Activated CD4-positive, alpha-beta T cell treated with anti-CD3 and anti-CD28 coated beads, Interleukin-2, amount 10 ng/mL, durations not matched to agents 7 days and 5 days (primary cell): Measurements from ENCODE around the gene PDC. TPM values are rescaled to one million over a fixed set of nuclear protein-coding genes. Genes with fewer than 3 reads are reported as not detected.

Experiments used
- CTCF ChIA-PET: fragments of 350-600 bp; sonication (Branson Sonifier 250); formaldehyde crosslinking; loops from one replicate; lab custom pipeline; 2021; ENCODE audit warnings: antibody characterized with exemption; lab: Charles Lee
- POLR2A ChIA-PET: fragments of 350-600 bp; sonication (Branson Sonifier 250); formaldehyde crosslinking; loops from one replicate; lab custom pipeline; 2021; ENCODE audit warnings: antibody characterized with exemption; lab: Charles Lee
- DNase-seq: peaks from one replicate; pipeline ENCODE4 v3.0.0-alpha.2; 2020
- H3K27ac Mint-ChIP-seq: one replicate; pipeline ENCODE4 v1.8.0; 2021; ENCODE audit warnings: mild to moderate bottlenecking, moderate library complexity, mixed read lengths
- H3K27me3 Mint-ChIP-seq: one replicate; pipeline ENCODE4 v1.8.0; 2021; ENCODE audit warnings: mixed read lengths
- H3K36me3 Mint-ChIP-seq: one replicate; pipeline ENCODE4 v1.8.0; 2021; ENCODE audit warnings: low read depth, mixed read lengths
- H3K4me1 Mint-ChIP-seq: one replicate; pipeline ENCODE4 v1.8.0; 2021; ENCODE audit warnings: mixed read lengths
- H3K4me3 Mint-ChIP-seq: one replicate; pipeline ENCODE4 v1.8.0; 2021; ENCODE audit warnings: mild to moderate bottlenecking, moderate library complexity, mixed read lengths
- H3K9me3 Mint-ChIP-seq: one replicate; pipeline ENCODE4 v1.8.0; 2021; ENCODE audit warnings: mixed read lengths
- total RNA-seq, 2 experiments: library from RNA; stranded (reverse); gene quantifications; one replicate each; pipeline ENCODE4 v1.2.3, GENCODE V29; 2021

PDC gene
- not detected for total RNA-seq

GRCh38 chr1:186461014-186461413 lies at the start of gene PDC:
Gene PDC (minus strand): TSS chr1:186461114. CDS start chr1:186449459, 11,655 bp downstream.
- POLR2A ChIA-PET: no interaction called here
- no peaks in the 10 kb centered on the region for H3K9me3 Mint-ChIP-seq
- H3K4me3 Mint-ChIP-seq: no peak within 1 kb of the TSS
- H3K27ac Mint-ChIP-seq: no peak within 1 kb of the TSS
- no peaks in the 10 kb centered on the region for H3K4me1 Mint-ChIP-seq
- peaks cover 8% of the 10 kb centered on the region for H3K27me3 Mint-ChIP-seq
- CTCF ChIA-PET: no interaction called here
- no peaks in the 10 kb centered on the region for H3K36me3 Mint-ChIP-seq
- DNase-seq: no peak

GRCh38 chr1:186503190-186503589 lies 42.3 kb upstream of the PDC start:
- no peak overlapping the region for H3K4me3 Mint-ChIP-seq
- no peak overlapping the region for H3K27ac Mint-ChIP-seq
- no peaks in the 10 kb centered on the region for H3K9me3 Mint-ChIP-seq
- ChIA-PET CTCF (interaction anchor here (0.5 kb wide), 1 partner anchor 121 kb away, joined by 3 read pairs; no protein-coding TSS in a partner anchor), POLR2A (no interaction called here)
- H3K36me3 Mint-ChIP-seq: no peaks in the 10 kb centered on the region
- H3K4me1 Mint-ChIP-seq: no peaks in the 10 kb centered on the region
- H3K27me3 Mint-ChIP-seq: no peaks in the 10 kb centered on the region
- no peak for DNase-seq

DNA sequence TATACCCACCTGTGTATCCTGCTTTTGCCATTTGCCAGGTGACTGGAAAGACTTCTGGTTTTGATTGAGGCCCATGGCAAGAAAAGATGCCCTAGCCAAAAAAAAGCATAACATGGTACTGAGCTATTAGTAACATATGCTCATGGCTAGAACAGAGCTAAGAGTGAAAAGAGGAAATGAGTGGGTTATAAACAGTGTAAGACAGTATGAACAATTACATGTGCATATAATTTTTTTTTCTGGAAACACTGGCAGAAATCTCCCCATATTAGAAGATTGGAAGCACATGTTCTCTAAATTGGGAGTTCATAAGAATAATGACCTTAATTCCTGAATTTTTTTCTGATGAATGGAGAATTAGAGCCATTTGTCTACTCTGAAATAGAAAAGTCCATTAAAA lies 41.2 kb upstream of the PDC start:
- Mint-ChIP-seq H3K27ac (no peak overlapping the region), H3K4me3 (no peak overlapping the region), H3K9me3 (no peaks in the 10 kb centered on the region), H3K36me3 (no peaks in the 10 kb centered on the region), H3K4me1 (no peaks in the 10 kb centered on the region), H3K27me3 (no peaks in the 10 kb centered on the region)
- ChIA-PET CTCF (no interaction called here), POLR2A (no interaction called here)
- DNase-seq: no peak

- Mint-ChIP-seq H3K4me3 (no peak overlapping the region), H3K27me3 (no peaks in the 10 kb centered on the region), H3K36me3 (no peaks in the 10 kb centered on the region), H3K27ac (no peak overlapping the region), H3K4me1 (no peaks in the 10 kb centered on the region), H3K9me3 (no peaks in the 10 kb centered on the region)
- CTCF ChIA-PET: no interaction called here
- POLR2A ChIA-PET: interaction anchor here (0.8 kb wide), 1 partner anchor 1799 kb away, joined by 4 read pairs; no protein-coding TSS in a partner anchor
- no peak for DNase-seq
These were observed 39.9 kb upstream of the PDC start for GRCh38 chr1:186500804-186501203.

- H3K27ac Mint-ChIP-seq: no peak overlapping the region
These were observed 38.7 kb upstream of the PDC start for GRCh38 chr1:186499571-186499970.

DNA sequence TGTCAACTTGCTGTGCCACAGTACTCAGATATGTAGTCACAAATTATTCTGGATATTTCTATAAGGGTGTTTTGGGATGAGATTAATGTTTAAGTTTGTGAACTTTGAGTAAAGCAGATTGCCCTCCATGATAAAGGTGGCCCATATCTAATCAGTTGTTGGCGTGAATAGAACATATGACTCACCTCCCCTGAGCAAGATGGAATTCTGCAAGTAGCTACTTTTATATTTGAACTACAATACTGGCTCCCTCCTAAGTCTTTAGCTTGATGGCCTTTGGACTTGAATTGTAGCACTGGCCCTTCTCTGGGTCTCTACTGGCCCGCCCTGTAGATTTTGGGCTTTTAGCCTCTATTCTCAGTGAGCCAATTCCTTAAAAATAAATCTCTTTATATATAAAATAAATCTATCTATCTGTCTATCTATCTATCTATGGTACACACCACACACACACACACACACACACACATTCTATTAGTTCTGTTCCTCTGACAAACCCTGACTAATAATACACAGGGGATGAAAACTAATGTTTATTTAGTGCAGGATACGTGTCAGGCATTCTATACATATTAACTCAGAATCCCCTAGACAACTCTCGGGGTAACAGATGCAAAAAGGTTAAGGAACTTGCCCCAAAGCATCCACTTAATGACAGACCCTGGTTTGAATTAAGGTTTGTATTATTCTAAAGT lies 37.9 kb upstream of the PDC start:
- Mint-ChIP-seq H3K4me3 (no peak overlapping the region), H3K9me3 (no peaks in the 10 kb centered on the region), H3K36me3 (no peaks in the 10 kb centered on the region), H3K4me1 (peaks cover 3% of the 10 kb centered on the region), H3K27me3 (no peaks in the 10 kb centered on the region), H3K27ac (no peak overlapping the region)
- no peak for DNase-seq
- ChIA-PET CTCF (no interaction called here), POLR2A (no interaction called here)

More at GRCh38 chr1:186499571-186499970, 38.7 kb upstream of the PDC start:
- Mint-ChIP-seq H3K4me3 (no peak overlapping the region), H3K27me3 (no peaks in the 10 kb centered on the region), H3K36me3 (no peaks in the 10 kb centered on the region), H3K4me1 (peaks cover 3% of the 10 kb centered on the region), H3K9me3 (no peaks in the 10 kb centered on the region)
- ChIA-PET CTCF (no interaction called here), POLR2A (no interaction called here)
- DNase-seq: no peak

GRCh38 chr1:186498071-186498470 lies 37.2 kb upstream of the PDC start:
- Mint-ChIP-seq H3K27ac (no peak overlapping the region), H3K4me1 (peaks cover 3% of the 10 kb centered on the region), H3K27me3 (peaks cover 1% of the 10 kb centered on the region), H3K9me3 (no peaks in the 10 kb centered on the region), H3K36me3 (no peaks in the 10 kb centered on the region), H3K4me3 (no peak overlapping the region)
- POLR2A ChIA-PET: no interaction called here
- DNase-seq: no peak
- CTCF ChIA-PET: no interaction called here

GRCh38 chr1:186497651-186498050 lies 36.7 kb upstream of the PDC start:
- peaks cover 3% of the 10 kb centered on the region for H3K4me1 Mint-ChIP-seq
- H3K27ac Mint-ChIP-seq: no peak overlapping the region
- CTCF ChIA-PET: interaction anchor here (0.6 kb wide), 1 partner anchor 52 kb away, joined by 3 read pairs; no protein-coding TSS in a partner anchor
- no peak for DNase-seq
- no peaks in the 10 kb centered on the region for H3K36me3 Mint-ChIP-seq
- POLR2A ChIA-PET: no interaction called here
- H3K4me3 Mint-ChIP-seq: no peak overlapping the region
- H3K9me3 Mint-ChIP-seq: no peaks in the 10 kb centered on the region
- H3K27me3 Mint-ChIP-seq: peaks cover 1% of the 10 kb centered on the region

GRCh38 chr1:186496171-186496851 lies 35.4 kb upstream of the PDC start:
- peaks cover 1% of the 10 kb centered on the region for H3K27me3 Mint-ChIP-seq
- no peaks in the 10 kb centered on the region for H3K36me3 Mint-ChIP-seq
- DNase-seq: no peak
- H3K4me1 Mint-ChIP-seq: peaks cover 3% of the 10 kb centered on the region
- H3K27ac Mint-ChIP-seq: no peak overlapping the region
- H3K9me3 Mint-ChIP-seq: no peaks in the 10 kb centered on the region
- no peak overlapping the region for H3K4me3 Mint-ChIP-seq
- ChIA-PET CTCF (interaction anchor here (0.6 kb wide), 1 partner anchor 73 kb away, joined by 4 read pairs; no protein-coding TSS in a partner anchor), POLR2A (no interaction called here)

DNA sequence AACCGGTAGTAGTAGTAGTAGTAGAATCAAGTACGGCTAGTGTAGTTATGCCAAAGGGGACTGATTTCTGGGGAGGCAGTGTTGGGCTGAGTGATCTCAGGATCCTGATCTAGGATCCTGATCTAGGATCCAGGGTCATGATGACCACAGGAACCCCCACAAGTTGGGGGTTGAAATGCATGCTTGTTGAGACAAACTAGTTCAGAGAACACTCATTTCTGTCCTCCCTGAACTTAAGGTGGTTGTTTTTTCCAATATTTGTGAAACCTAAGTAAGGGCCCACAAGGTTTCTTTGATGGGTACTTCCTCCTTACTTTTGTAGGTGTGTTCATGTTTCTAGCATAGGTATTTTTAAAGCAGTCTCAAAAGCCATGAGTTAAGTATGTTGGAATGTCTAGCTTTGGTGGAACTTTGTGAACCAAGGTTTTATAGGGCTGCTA lies 33.9 kb upstream of the PDC start:
- ChIA-PET POLR2A (no interaction called here), CTCF (interaction anchor here (0.7 kb wide), 1 partner anchor 128 kb away, joined by 3 read pairs; no protein-coding TSS in a partner anchor)
- peaks cover 1% of the 10 kb centered on the region for H3K27me3 Mint-ChIP-seq
- H3K36me3 Mint-ChIP-seq: no peaks in the 10 kb centered on the region
- peaks cover 3% of the 10 kb centered on the region for H3K4me1 Mint-ChIP-seq
- H3K4me3 Mint-ChIP-seq: no peak overlapping the region
- H3K27ac Mint-ChIP-seq: no peak overlapping the region
- no peaks in the 10 kb centered on the region for H3K9me3 Mint-ChIP-seq
- no peak for DNase-seq

GRCh38 chr1:186492531-186493291 lies 31.8 kb upstream of the PDC start:
- Mint-ChIP-seq H3K9me3 (no peaks in the 10 kb centered on the region), H3K27me3 (peaks cover 1% of the 10 kb centered on the region), H3K36me3 (no peaks in the 10 kb centered on the region), H3K4me3 (no peak overlapping the region), H3K27ac (no peak overlapping the region), H3K4me1 (peaks cover 3% of the 10 kb centered on the region)
- POLR2A ChIA-PET: no interaction called here
- no peak for DNase-seq
- CTCF ChIA-PET: no interaction called here

DNA sequence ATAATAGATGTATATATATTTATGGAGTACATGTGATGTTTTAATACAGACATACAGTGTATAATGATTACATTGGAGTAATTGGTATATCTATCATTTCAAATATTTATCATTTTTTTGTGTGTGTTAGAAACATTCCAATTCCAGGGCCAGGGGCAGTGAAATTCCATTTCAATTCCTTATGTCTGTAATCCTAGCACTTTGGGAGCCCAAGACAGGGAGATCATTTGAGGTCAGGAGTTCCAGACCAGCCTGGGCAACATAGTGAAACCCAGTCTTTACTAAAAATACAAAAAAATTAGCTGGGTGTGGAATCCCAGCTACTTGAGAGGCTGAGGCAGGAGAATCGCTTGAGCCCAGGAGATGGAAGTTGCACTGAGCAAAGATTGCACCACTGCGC lies 30.4 kb upstream of the PDC start:
- no peaks in the 10 kb centered on the region for H3K36me3 Mint-ChIP-seq
- H3K9me3 Mint-ChIP-seq: no peaks in the 10 kb centered on the region
- no peak for DNase-seq
- no peak overlapping the region for H3K27ac Mint-ChIP-seq
- peaks cover 3% of the 10 kb centered on the region for H3K4me1 Mint-ChIP-seq
- POLR2A ChIA-PET: no interaction called here
- H3K4me3 Mint-ChIP-seq: no peak overlapping the region
- peaks cover 1% of the 10 kb centered on the region for H3K27me3 Mint-ChIP-seq
- CTCF ChIA-PET: no interaction called here

- H3K4me1 Mint-ChIP-seq: no peaks in the 10 kb centered on the region
- H3K27ac Mint-ChIP-seq: no peak overlapping the region
- no peak for DNase-seq
- H3K4me3 Mint-ChIP-seq: no peak overlapping the region
- POLR2A ChIA-PET: no interaction called here
- H3K9me3 Mint-ChIP-seq: no peaks in the 10 kb centered on the region
- H3K36me3 Mint-ChIP-seq: no peaks in the 10 kb centered on the region
- CTCF ChIA-PET: no interaction called here
- peaks cover 6% of the 10 kb centered on the region for H3K27me3 Mint-ChIP-seq
These were observed 26.2 kb upstream of the PDC start for GRCh38 chr1:186487163-186487562.
